ENCODE data around the gene GYS2. TPM values are rescaled to one million over a fixed set of nuclear protein-coding genes. Genes with fewer than 3 reads are reported as not detected.
A peak's percentile ranks its signal among the peaks of the same experiment; 100 is the strongest.

GYS2 gene
- total RNA-seq, 1 donor from 2014 or later: not detected

GRCh38 chr12:21638054-21638891, 33.6 kb upstream of the GYS2 start:
- TF ChIP-seq, protein P1, sequence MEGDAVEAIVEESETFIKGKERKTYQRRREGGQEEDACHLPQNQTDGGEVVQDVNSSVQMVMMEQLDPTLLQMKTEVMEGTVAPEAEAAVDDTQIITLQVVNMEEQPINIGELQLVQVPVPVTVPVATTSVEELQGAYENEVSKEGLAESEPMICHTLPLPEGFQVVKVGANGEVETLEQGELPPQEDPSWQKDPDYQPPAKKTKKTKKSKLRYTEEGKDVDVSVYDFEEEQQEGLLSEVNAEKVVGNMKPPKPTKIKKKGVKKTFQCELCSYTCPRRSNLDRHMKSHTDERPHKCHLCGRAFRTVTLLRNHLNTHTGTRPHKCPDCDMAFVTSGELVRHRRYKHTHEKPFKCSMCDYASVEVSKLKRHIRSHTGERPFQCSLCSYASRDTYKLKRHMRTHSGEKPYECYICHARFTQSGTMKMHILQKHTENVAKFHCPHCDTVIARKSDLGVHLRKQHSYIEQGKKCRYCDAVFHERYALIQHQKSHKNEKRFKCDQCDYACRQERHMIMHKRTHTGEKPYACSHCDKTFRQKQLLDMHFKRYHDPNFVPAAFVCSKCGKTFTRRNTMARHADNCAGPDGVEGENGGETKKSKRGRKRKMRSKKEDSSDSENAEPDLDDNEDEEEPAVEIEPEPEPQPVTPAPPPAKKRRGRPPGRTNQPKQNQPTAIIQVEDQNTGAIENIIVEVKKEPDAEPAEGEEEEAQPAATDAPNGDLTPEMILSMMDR (IDR thresholded peaks at IDR 0.05; ENCODE audit: unreplicated experiment): no peak
- Mint-ChIP-seq H3K27ac (peak overlapping the region; percentile 86), H3K36me3 (ENCODE audit: insufficient read depth) (peaks cover 82% of the 10 kb centered on the region), H3K4me1 (ENCODE audit: low read depth) (peaks cover 52% of the 10 kb centered on the region), H3K27me3 (no peaks in the 10 kb centered on the region), H3K9me3 (ENCODE audit: low read depth) (peaks cover 12% of the 10 kb centered on the region), H3K4me3 (ENCODE audit: low read depth) (peak overlapping the region; percentile 56)
- DNase-seq (ENCODE audit: low spot score, unreplicated experiment): no peak

- no peak overlapping the region for H3K27ac Mint-ChIP-seq
- H3K9me3 Mint-ChIP-seq (ENCODE audit: low read depth): no peaks in the 10 kb centered on the region
- H3K4me3 Mint-ChIP-seq (ENCODE audit: low read depth): no peak overlapping the region
- TF ChIP-seq, protein P1 (IDR thresholded peaks at IDR 0.05; ENCODE audit: unreplicated experiment): no peak
- H3K27me3 Mint-ChIP-seq: no peaks in the 10 kb centered on the region
- H3K36me3 Mint-ChIP-seq (ENCODE audit: insufficient read depth): peaks cover 55% of the 10 kb centered on the region
- peaks cover 34% of the 10 kb centered on the region for H3K4me1 Mint-ChIP-seq (ENCODE audit: low read depth)
- DNase-seq (ENCODE audit: low spot score, unreplicated experiment): no peak
These were observed 29.6 kb upstream of the GYS2 start for GRCh38 chr12:21634245-21634644.

DNA sequence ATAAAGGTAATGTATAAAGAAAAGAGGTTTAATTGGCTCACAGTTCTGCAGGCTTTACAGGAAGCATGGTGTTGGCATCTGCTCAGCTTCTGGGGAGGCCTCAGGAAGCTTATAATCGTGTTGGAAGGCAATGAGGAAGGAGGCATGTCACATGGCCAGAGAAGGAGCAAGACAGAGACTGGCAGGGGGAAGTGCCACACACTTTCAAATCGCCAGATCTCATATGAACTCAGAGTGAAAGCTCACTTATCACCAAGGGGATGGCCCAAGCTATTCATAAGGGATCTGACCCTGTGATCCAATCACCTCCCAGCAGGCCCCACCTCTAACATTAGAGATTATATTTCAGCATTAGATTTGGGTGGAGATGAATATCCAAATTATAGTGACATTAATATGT, 26.7 kb upstream of the GYS2 start:
- H3K36me3 Mint-ChIP-seq (ENCODE audit: insufficient read depth): peaks cover 45% of the 10 kb centered on the region
- DNase-seq (ENCODE audit: low spot score, unreplicated experiment): no peak
- H3K4me1 Mint-ChIP-seq (ENCODE audit: low read depth): peaks cover 10% of the 10 kb centered on the region
- TF ChIP-seq, protein P1 (IDR thresholded peaks at IDR 0.05; ENCODE audit: unreplicated experiment): no peak
- H3K27ac Mint-ChIP-seq: no peak overlapping the region
- no peaks in the 10 kb centered on the region for H3K27me3 Mint-ChIP-seq
- peaks cover 3% of the 10 kb centered on the region for H3K9me3 Mint-ChIP-seq (ENCODE audit: low read depth)
- H3K4me3 Mint-ChIP-seq (ENCODE audit: low read depth): no peak overlapping the region

DNA sequence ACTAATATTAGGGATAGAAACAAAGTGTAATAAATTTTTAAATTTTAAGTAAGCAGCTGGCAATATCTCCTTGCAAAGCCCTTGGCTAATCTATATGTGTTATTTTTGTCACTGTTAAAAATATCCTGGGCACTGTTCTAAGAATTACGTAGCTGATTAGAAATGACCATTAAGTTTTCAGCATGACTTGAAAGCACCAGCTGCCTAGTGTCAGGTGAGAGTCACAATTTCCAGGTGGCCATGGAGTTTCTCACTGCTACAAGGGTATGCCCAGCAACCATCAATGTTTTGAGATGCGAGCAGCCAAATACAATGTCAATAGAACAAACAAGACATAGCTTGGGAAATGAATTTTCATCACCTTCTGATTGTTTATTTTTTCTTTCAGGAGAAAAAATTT, 23.3 kb upstream of the GYS2 start:
- H3K27ac Mint-ChIP-seq: no peak overlapping the region
- DNase-seq (ENCODE audit: low spot score, unreplicated experiment): no peak
- no peak overlapping the region for H3K4me3 Mint-ChIP-seq (ENCODE audit: low read depth)

DNA sequence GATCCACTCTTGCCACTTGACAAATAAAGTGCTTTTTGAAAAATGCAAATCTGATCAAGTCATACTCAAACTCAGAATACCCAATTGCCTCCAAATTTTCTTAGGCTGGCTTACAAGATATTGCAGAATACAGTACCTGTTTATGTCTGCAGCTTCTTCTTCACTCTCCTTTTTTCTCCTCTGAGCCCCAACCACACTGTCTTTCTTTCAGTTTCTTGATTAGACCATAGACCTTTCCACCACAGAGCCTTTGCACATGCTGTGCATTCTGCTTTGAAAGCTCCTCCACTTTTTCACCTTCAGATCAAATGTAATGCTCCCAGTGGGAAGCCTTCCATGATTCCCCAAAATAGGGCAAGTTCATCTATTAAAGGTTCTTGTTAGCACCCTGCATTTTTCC, 13.9 kb upstream of the GYS2 start:
- H3K36me3 Mint-ChIP-seq (ENCODE audit: insufficient read depth): peaks cover 4% of the 10 kb centered on the region
- H3K9me3 Mint-ChIP-seq (ENCODE audit: low read depth): peaks cover 6% of the 10 kb centered on the region
- no peak overlapping the region for H3K4me3 Mint-ChIP-seq (ENCODE audit: low read depth)
- peaks cover 4% of the 10 kb centered on the region for H3K4me1 Mint-ChIP-seq (ENCODE audit: low read depth)
- no peak for DNase-seq (ENCODE audit: low spot score, unreplicated experiment)
- H3K27me3 Mint-ChIP-seq: no peaks in the 10 kb centered on the region
- TF ChIP-seq, protein P1 (IDR thresholded peaks at IDR 0.05; ENCODE audit: unreplicated experiment): no peak
- H3K27ac Mint-ChIP-seq: no peak overlapping the region

More for the DNA sequence above, 23.3 kb upstream of the GYS2 start:
- peaks cover 13% of the 10 kb centered on the region for H3K9me3 Mint-ChIP-seq (ENCODE audit: low read depth)
- peaks cover 3% of the 10 kb centered on the region for H3K4me1 Mint-ChIP-seq (ENCODE audit: low read depth)
- TF ChIP-seq, protein P1 (IDR thresholded peaks at IDR 0.05; ENCODE audit: unreplicated experiment): no peak
- no peaks in the 10 kb centered on the region for H3K27me3 Mint-ChIP-seq
- H3K36me3 Mint-ChIP-seq (ENCODE audit: insufficient read depth): peaks cover 26% of the 10 kb centered on the region
